OCI-LY1 (cell line): ENCODE data around the gene COL26A1.

ENCODE experiments used
- H2AFZ ChIP-seq: fragments of 200-600 bp; sonication (generic), shearing (Covaris generic); 2 replicates; pipeline ENCODE4 v1.6.0; 2014; ENCODE audit warnings: antibody characterized with exemption, mild to moderate bottlenecking, low read length
- H3F3A ChIP-seq: fragments of 200-600 bp; sonication (generic), shearing (Covaris generic); 2 replicates; pipeline ENCODE4 v1.6.0; 2014; ENCODE audit warnings: mild to moderate bottlenecking, antibody characterized with exemption, low read length, moderate library complexity; ENCODE audit not compliant: insufficient read depth
- H3K27ac ChIP-seq: fragments of 200-600 bp; sonication (generic); 2 replicates; pipeline ENCODE4 v1.5.1; 2014; ENCODE audit warnings: low read length, mixed run types, mild to moderate bottlenecking, low read depth; ENCODE audit not compliant: poor library complexity, severe bottlenecking
- H3K27me3 ChIP-seq: fragments of 200-600 bp; sonication (generic); 2 replicates; pipeline ENCODE4 v1.6.0; 2014; ENCODE audit warnings: antibody characterized with exemption, mild to moderate bottlenecking, low read length, moderate library complexity; ENCODE audit not compliant: insufficient read depth
- H3K36me3 ChIP-seq: fragments of 200-600 bp; sonication (generic); 2 replicates; pipeline ENCODE4 v1.6.1; 2014; ENCODE audit warnings: mild to moderate bottlenecking, antibody characterized with exemption, low read length, moderate library complexity, mixed read lengths; ENCODE audit not compliant: insufficient read depth
- H3K4me1 ChIP-seq: fragments of 200-600 bp; sonication (generic); 2 replicates; pipeline ENCODE4 v1.5.1; 2014; ENCODE audit warnings: mild to moderate bottlenecking, low read length, moderate library complexity; ENCODE audit not compliant: insufficient read depth, severe bottlenecking
- H3K4me2 ChIP-seq: fragments of 200-600 bp; sonication (generic), shearing (Covaris generic); 2 replicates; pipeline ENCODE4 v1.6.1; 2014; ENCODE audit warnings: low read length
- H3K4me3 ChIP-seq: fragments of 200-600 bp; sonication (generic); 2 replicates; pipeline ENCODE4 v1.5.1; 2014; ENCODE audit warnings: low read length, low read depth, mild to moderate bottlenecking, mixed read lengths; ENCODE audit not compliant: poor library complexity, severe bottlenecking
- H3K79me2 ChIP-seq: fragments of 200-600 bp; shearing (Covaris generic); 2 replicates; pipeline ENCODE4 v1.6.1; 2016; ENCODE audit warnings: mixed run types, low read length, mixed read lengths; ENCODE audit not compliant: insufficient read depth
- H3K9ac ChIP-seq: fragments of 200-600 bp; sonication (generic), shearing (Covaris generic); 2 replicates; pipeline ENCODE4 v1.6.1; 2014; ENCODE audit warnings: mild to moderate bottlenecking, low read length, mixed read lengths
- H3K9me2 ChIP-seq: fragments of 200-600 bp; sonication (generic), shearing (Covaris generic); 2 replicates; pipeline ENCODE4 v1.6.1; 2014; ENCODE audit warnings: low read depth, mild to moderate bottlenecking, low read length, mixed read lengths
- H3K9me3 ChIP-seq: fragments of 200-600 bp; shearing (Covaris generic); 2 replicates; pipeline ENCODE4 v1.6.1; 2014; ENCODE audit warnings: low read length, mixed read lengths
- H4K20me1 ChIP-seq: fragments of 200-600 bp; sonication (generic), shearing (Covaris generic); 2 replicates; pipeline ENCODE4 v1.6.0; 2016; ENCODE audit warnings: mild to moderate bottlenecking, low read length; ENCODE audit not compliant: insufficient read depth
- EZH2 ChIP-seq: fragments of 200-600 bp; sonication (generic), shearing (Covaris generic); IDR thresholded peaks from 2 replicates; pipeline ENCODE4 v1.8.0; 2017; ENCODE audit warnings: borderline replicate concordance, mixed run types, mild to moderate bottlenecking, antibody characterized with exemption, low read length, moderate library complexity, mixed read lengths
- TF ChIP-seq, protein P1 (sequence below): fragments of 200-600 bp; sonication (generic), shearing (Covaris generic); IDR thresholded peaks from 2 replicates; pipeline ENCODE4 v1.5.1; 2017; ENCODE audit warnings: mild to moderate bottlenecking, antibody characterized with exemption, low read length, moderate library complexity, mixed read lengths

Gene COL26A1

DNA sequence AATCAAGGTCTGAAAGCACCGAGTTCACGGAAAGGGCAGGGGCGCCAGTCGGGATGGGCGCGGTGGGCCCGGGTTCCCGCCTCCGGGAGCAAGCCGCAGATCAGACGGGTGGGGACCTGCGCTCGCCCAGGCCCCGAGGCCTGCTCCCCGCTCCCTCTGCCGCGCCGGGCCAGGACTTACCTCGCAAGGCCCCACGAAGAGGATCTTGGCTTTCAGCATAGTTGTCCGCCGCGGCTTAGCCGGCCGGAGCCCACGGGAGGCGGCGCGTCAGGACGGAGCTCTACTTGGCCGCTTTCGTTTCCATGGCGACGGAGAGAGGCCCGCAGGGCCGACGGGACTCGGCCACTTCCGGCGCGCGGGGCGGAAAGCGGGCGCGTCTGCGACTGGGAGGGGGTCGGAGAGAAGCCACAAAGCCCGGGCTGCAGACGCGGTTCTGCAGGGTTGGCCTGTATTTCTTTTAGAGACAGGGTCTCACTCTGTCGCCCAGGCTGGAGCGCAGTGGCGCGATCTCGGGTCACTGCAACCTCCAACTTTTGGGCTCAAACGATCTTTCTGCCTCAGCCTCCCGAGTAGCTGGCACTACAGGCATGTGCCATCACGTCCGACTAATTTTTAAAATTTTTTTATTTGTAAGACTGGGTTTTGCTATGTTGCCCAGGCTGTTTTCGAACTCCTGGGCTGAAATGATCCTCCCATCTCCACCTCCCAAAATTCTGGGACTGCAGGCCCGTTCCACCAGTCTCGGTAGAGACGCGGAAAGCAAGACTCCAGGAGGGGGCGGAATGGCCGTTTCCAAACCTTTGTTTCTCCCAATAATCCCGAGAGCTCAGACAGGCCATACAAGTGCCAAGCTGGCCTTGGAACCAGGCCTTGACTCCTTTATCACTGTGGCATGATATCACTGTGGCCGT lies 40.9 kb upstream of the COL26A1 start, which contains the start of gene IFT22:
TSS of gene IFT22 (minus strand) at position 322 of the 911 bp plus-strand sequence. CDS start at position 219, 103 bp downstream.
- no peaks in the 10 kb centered on the region for H3F3A ChIP-seq

DNA sequence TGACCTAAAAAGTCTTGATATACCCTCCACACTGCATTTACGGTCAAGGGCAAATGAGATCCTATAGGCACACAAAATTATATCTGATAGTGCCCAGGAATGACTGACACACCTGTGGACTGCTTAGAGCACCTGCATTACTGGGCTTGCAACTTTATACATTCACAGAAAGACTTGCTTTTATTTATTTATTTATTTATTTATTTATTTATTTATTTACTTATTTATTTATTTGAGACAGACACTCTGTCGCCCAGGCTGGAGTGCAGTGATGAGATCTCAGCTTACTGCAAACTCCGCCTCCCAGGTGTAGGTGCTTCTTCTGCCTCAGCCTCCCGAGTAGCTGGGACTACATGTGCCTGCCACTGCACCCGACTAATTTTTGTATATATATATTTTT lies 34.5 kb upstream of the COL26A1 start:
- Histone ChIP-seq H3K79me2 (no peaks in the 10 kb centered on the region), H3K27me3 (no peaks in the 10 kb centered on the region), H3K9ac (no peak overlapping the region), H3K4me3 (no peak overlapping the region), H4K20me1 (no peaks in the 10 kb centered on the region), H3F3A (no peaks in the 10 kb centered on the region), H3K9me2 (no peaks in the 10 kb centered on the region), H3K4me2 (no peak overlapping the region), H3K9me3 (no peaks in the 10 kb centered on the region), H3K36me3 (no peaks in the 10 kb centered on the region), H3K27ac (no peak overlapping the region), H3K4me1 (no peaks in the 10 kb centered on the region), H2AFZ (no peak overlapping the region)
- TF ChIP-seq, protein P1, sequence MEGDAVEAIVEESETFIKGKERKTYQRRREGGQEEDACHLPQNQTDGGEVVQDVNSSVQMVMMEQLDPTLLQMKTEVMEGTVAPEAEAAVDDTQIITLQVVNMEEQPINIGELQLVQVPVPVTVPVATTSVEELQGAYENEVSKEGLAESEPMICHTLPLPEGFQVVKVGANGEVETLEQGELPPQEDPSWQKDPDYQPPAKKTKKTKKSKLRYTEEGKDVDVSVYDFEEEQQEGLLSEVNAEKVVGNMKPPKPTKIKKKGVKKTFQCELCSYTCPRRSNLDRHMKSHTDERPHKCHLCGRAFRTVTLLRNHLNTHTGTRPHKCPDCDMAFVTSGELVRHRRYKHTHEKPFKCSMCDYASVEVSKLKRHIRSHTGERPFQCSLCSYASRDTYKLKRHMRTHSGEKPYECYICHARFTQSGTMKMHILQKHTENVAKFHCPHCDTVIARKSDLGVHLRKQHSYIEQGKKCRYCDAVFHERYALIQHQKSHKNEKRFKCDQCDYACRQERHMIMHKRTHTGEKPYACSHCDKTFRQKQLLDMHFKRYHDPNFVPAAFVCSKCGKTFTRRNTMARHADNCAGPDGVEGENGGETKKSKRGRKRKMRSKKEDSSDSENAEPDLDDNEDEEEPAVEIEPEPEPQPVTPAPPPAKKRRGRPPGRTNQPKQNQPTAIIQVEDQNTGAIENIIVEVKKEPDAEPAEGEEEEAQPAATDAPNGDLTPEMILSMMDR: no peak
- TF ChIP-seq EZH2: no peak

More for the DNA sequence above, 40.9 kb upstream of the COL26A1 start, which contains the start of gene IFT22:
- no peaks in the 10 kb centered on the region for H4K20me1 ChIP-seq
- H3K27me3 ChIP-seq: no peaks in the 10 kb centered on the region
- no peaks in the 10 kb centered on the region for H3K79me2 ChIP-seq
- H2AFZ ChIP-seq: peak within 1 kb of the TSS; percentile 72
- no peaks in the 10 kb centered on the region for H3K9me2 ChIP-seq
- no peaks in the 10 kb centered on the region for H3K36me3 ChIP-seq
- H3K27ac ChIP-seq: no peak within 1 kb of the TSS
- no peaks in the 10 kb centered on the region for H3K9me3 ChIP-seq
- peak within 1 kb of the TSS; percentile 73 for H3K4me3 ChIP-seq
- H3K9ac ChIP-seq: peak within 1 kb of the TSS; percentile 77
- TF ChIP-seq, protein P1: peak; percentile 21; the same call in 1 of the 2 replicates
- no peak for TF ChIP-seq EZH2
- H3K4me2 ChIP-seq: peak within 1 kb of the TSS; percentile 90
- H3K4me1 ChIP-seq: peaks cover 15% of the 10 kb centered on the region

DNA sequence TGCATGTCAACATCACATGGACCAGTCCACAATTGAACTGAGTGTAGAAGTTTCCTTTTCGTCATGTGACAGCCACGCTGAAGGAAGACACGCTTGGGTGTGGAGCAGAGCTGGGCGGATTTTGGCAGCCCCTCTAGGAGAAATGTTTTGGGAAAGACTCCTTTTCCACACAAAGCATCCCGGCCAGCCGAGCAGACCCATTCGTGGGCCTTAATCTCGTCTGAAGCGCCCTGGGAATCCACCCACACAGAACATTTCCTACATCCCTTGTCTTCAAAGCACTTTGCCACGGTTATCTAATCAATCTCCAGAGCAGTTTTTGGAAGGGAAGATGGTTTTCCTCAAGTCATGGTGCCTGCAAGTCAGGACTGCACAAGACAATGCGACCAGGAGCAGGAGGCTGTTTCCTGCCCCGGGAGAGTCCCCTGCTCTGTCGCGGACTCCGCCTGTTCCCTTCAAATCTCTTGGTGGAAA lies 32.6 kb upstream of the COL26A1 start:
- H3K79me2 ChIP-seq: no peaks in the 10 kb centered on the region
- H3K4me2 ChIP-seq: no peak overlapping the region
- no peaks in the 10 kb centered on the region for H3K9me2 ChIP-seq
- TF ChIP-seq, protein P1: no peak
- TF ChIP-seq EZH2: no peak
- H3K9ac ChIP-seq: no peak overlapping the region
- H3K4me1 ChIP-seq: no peaks in the 10 kb centered on the region
- H3K36me3 ChIP-seq: no peaks in the 10 kb centered on the region
- H3K27me3 ChIP-seq: no peaks in the 10 kb centered on the region
- no peak overlapping the region for H3K4me3 ChIP-seq
- H3F3A ChIP-seq: no peaks in the 10 kb centered on the region
- no peak overlapping the region for H2AFZ ChIP-seq
- no peaks in the 10 kb centered on the region for H4K20me1 ChIP-seq
- H3K27ac ChIP-seq: no peak overlapping the region
- H3K9me3 ChIP-seq: no peaks in the 10 kb centered on the region
